Activated CD4-positive, alpha-beta T cell treated with anti-CD3 and anti-CD28 coated beads, Interleukin-2, Interleukin-4, amounts not matched to agents 100 ng/mL and 50 ng/mL, durations not matched to agents 16 hours and 8 hours (primary cell): ENCODE results near the gene EVX2.

Experiments used
- DNase-seq: peaks from one replicate; pipeline ENCODE4 v3.0.0-alpha.2; 2020; ENCODE audit warnings: low spot score

Gene EVX2

GRCh38 chr2:176066645-176067588 lies 16.8 kb downstream of the EVX2 start:
- DNase-seq, result no peak

- DNase-seq, result peak; percentile 57
Measured at GRCh38 chr2:176063958-176064357, 19.8 kb downstream of the EVX2 start.

GRCh38 chr2:176056406-176056805 lies 27.4 kb downstream of the EVX2 start:
- no peak for DNase-seq

GRCh38 chr2:176039375-176039774 lies 44.4 kb downstream of the EVX2 start:
- no peak for DNase-seq

- DNase-seq, result no peak
Measured at GRCh38 chr2:176038694-176039093, 45.1 kb downstream of the EVX2 start.

- no peak for DNase-seq
Measured at GRCh38 chr2:176035013-176035691, 48.6 kb downstream of the EVX2 start.

GRCh38 chr2:176027806-176028205 lies 56.0 kb downstream of the EVX2 start:
- DNase-seq, result no peak
